ENCODE results near the gene DUX4. TPM values are rescaled to one million over a fixed set of nuclear protein-coding genes. Genes with fewer than 3 reads are reported as not detected.
"Not testable (repeated sequence)": the region's sequence is repeated elsewhere in the genome, so short reads cannot be mapped to it uniquely, and the experiment has no call there.

Gene DUX4
- total and polyA plus RNA-seq, 4 donors: not detected

- H3K27ac ChIP-seq (ENCODE audit: low read depth in 1 of 2, low read length in 2 of 2); H3K9me3 ChIP-seq (ENCODE audit: control insufficient read depth, low read length); H3K27me3 ChIP-seq (ENCODE audit: control insufficient read depth in 1 of 2, insufficient read depth in 2 of 2, low read length in 1 of 2); H3K4me3 ChIP-seq (ENCODE audit: low read length in 2 of 2); H3K36me3 ChIP-seq (ENCODE audit: control insufficient read depth in 1 of 2, insufficient read depth in 2 of 2, low read length in 1 of 2); H3K4me1 ChIP-seq (ENCODE audit: control insufficient read depth in 1 of 2, insufficient read depth in 2 of 2, low read length in 2 of 2); ATAC-seq (ENCODE audit: low FRiP score); intact Hi-C loops (cut with DNase I): not testable (repeated sequence)
- DNase-seq: peak; percentile 51 to 60
- 73 to 77% methylated on average over 41 to 44 of the region's 73 CpGs for WGBS, 2 donors
Measured at GRCh38 chr4:190203510-190203909, 29.9 kb downstream of the DUX4 start.

Other genes starting within 250 kb of the DUX4 start
- 10 to 100 TPM; 32.8 to 45.9 TPM for gene FRG1, start 232.9 kb upstream of the DUX4 start, total RNA-seq
- 10 to 100 TPM; 46.9 to 51.7 TPM for gene FRG1, start 232.9 kb upstream of the DUX4 start, polyA plus RNA-seq
- not detected for gene FRG2, start 146.5 kb upstream of the DUX4 start, total RNA-seq
- gene FRG2, start 146.5 kb upstream of the DUX4 start, polyA plus RNA-seq: not detected
- not detected for gene DBET, start 109.3 kb upstream of the DUX4 start, total RNA-seq
- not detected for gene DBET, start 109.3 kb upstream of the DUX4 start, polyA plus RNA-seq

All from aorta (tissue), 5 donors.